GM06990 (cell line): Measurements from ENCODE around the gene TMC2.

Experiments
- DNase-seq: peaks from one replicate; pipeline ENCODE4 v3.0.0-alpha.2; 2011; ENCODE audit not compliant: insufficient read length; ENCODE audit errors: extremely low read depth
- H3K27me3 ChIP-seq: replicated peaks from 2 replicates; pipeline ENCODE4 v1.6.0; 2011; ENCODE audit warnings: low read length; ENCODE audit not compliant: control insufficient read depth, insufficient read depth
- H3K36me3 ChIP-seq: 2 replicates; pipeline ENCODE4 v1.5.1; 2011; ENCODE audit warnings: low read length; ENCODE audit not compliant: control insufficient read depth, insufficient read depth
- H3K4me3 ChIP-seq: replicated peaks from 2 replicates; pipeline ENCODE4 v1.5.1; 2011; ENCODE audit warnings: low read depth, mild to moderate bottlenecking, control low read depth, low read length
- CTCF ChIP-seq: IDR thresholded peaks from 2 replicates; pipeline ENCODE4 v1.5.1; 2011; ENCODE audit warnings: low read length, control low read depth, mild to moderate bottlenecking, inconsistent platforms; ENCODE audit not compliant: insufficient read depth, poor library complexity, severe bottlenecking

Gene TMC2

DNA sequence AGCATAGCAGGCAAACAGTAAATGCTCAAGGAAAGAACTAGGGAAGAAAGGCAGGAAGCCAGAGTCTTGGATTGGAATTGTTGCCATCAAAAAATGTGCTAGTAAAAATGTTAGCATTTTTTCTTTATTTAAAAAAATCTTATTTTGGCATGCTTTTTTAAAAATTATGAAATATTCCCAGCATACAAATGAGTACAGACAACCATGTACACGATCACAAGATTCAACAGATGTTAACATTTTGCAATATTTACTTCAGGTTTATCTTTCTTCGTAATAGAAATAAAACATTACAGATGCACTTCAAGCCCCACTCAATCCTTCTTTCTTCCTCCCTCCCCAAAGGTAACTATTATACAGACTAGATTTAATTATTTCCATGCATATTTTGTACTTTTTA is 88.7 kb downstream of the TMC2 start:
- no peak overlapping the region for H3K4me3 ChIP-seq
- DNase-seq: no peak
- H3K27me3 ChIP-seq: no peaks in the 10 kb centered on the region
- no peak for TF ChIP-seq CTCF
- no peaks in the 10 kb centered on the region for H3K36me3 ChIP-seq

- TF ChIP-seq CTCF: no peak
- DNase-seq: no peak
- H3K36me3 ChIP-seq: no peaks in the 10 kb centered on the region
- no peak overlapping the region for H3K4me3 ChIP-seq
- H3K27me3 ChIP-seq: no peaks in the 10 kb centered on the region
Observed at GRCh38 chr20:2626853-2627541, 90.6 kb downstream of the TMC2 start.

- Histone ChIP-seq H3K27me3 (no peaks in the 10 kb centered on the region; the same call in 1 of the 2 replicates), H3K4me3 (no peak overlapping the region), H3K36me3 (no peaks in the 10 kb centered on the region)
- TF ChIP-seq CTCF: no peak
- no peak for DNase-seq
Observed at GRCh38 chr20:2631228-2631627, 94.9 kb downstream of the TMC2 start.

- DNase-seq: no peak
- H3K27me3 ChIP-seq: no peaks in the 10 kb centered on the region; the same call in 1 of the 2 replicates
- no peak overlapping the region for H3K4me3 ChIP-seq
- H3K36me3 ChIP-seq: no peaks in the 10 kb centered on the region
- no peak for TF ChIP-seq CTCF
Observed at GRCh38 chr20:2633381-2633780, 97.0 kb downstream of the TMC2 start.

DNA sequence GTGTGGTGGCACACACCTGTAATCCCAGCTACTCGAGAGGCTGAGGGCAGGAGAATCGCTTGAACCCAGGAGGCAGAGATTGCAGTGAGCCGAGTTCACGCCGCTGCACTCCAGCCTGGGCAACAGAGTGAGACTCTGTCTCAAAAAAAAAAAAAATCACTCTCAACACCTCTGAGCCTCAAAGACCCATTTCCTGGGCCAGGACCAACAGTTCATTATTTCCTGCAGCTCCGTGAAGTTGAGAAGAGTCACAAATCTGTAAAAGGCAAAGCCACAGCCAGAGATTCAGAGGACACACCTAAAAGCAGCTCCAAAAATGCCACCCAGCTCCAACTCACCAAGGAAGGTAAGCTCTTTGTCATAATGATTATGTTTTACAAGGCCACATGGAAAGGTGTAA is 100.9 kb downstream of the TMC2 start:
- no peaks in the 10 kb centered on the region; the same call in 1 of the 2 replicates for H3K27me3 ChIP-seq
- no peak for DNase-seq
- TF ChIP-seq CTCF: no peak
- no peak overlapping the region for H3K4me3 ChIP-seq
- H3K36me3 ChIP-seq: no peaks in the 10 kb centered on the region

- no peak overlapping the region for H3K4me3 ChIP-seq
- DNase-seq: no peak
- TF ChIP-seq CTCF: no peak
- no peaks in the 10 kb centered on the region for H3K27me3 ChIP-seq
- no peaks in the 10 kb centered on the region; the same call in 1 of the 2 replicates for H3K36me3 ChIP-seq
Observed at GRCh38 chr20:2640260-2640659, 103.9 kb downstream of the TMC2 start.
